NCI-H1436 treated with DMSO at 0.1 percent for 48 hours (cell line): ENCODE results near the gene KAT6B.
A peak's percentile ranks its signal among the peaks of the same experiment; 100 is the strongest.

Experiments used
- DNase-seq: peaks from one replicate; lab custom pipeline; 2025; lab: John Stamatoyannopoulos, UW

KAT6B gene

DNA sequence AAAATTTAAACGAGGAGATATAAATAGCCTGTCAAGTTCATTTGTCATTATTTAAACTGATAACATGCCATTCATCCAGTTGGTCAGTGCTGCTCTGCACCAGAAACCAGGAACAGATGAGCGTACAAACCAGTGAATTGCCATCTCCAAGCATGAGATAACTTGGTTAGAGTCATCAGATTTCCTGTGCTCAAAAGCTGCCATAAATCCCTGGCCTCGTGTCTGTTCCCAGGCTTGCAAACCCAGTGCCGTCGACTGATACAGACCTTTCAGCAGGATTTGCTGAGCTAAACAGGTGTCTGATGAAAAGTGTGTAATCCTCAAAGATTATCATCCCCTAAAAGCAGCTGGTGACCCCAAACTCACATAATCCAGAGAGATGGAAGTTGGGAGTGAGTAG lies 189.0 kb downstream of the KAT6B start:
- DNase-seq, result no peak

GRCh38 chr10:75016325-75016724 lies 189.9 kb downstream of the KAT6B start:
- DNase-seq, result no peak

GRCh38 chr10:75018251-75018650 lies 191.9 kb downstream of the KAT6B start:
- DNase-seq, result peak; percentile 76

GRCh38 chr10:75018686-75019307 lies 192.4 kb downstream of the KAT6B start:
- DNase-seq, result no peak

- peak; percentile 48 for DNase-seq
These were observed 193.0 kb downstream of the KAT6B start for GRCh38 chr10:75019370-75019769.

GRCh38 chr10:75020168-75020567 lies 193.8 kb downstream of the KAT6B start:
- DNase-seq, result no peak

DNA sequence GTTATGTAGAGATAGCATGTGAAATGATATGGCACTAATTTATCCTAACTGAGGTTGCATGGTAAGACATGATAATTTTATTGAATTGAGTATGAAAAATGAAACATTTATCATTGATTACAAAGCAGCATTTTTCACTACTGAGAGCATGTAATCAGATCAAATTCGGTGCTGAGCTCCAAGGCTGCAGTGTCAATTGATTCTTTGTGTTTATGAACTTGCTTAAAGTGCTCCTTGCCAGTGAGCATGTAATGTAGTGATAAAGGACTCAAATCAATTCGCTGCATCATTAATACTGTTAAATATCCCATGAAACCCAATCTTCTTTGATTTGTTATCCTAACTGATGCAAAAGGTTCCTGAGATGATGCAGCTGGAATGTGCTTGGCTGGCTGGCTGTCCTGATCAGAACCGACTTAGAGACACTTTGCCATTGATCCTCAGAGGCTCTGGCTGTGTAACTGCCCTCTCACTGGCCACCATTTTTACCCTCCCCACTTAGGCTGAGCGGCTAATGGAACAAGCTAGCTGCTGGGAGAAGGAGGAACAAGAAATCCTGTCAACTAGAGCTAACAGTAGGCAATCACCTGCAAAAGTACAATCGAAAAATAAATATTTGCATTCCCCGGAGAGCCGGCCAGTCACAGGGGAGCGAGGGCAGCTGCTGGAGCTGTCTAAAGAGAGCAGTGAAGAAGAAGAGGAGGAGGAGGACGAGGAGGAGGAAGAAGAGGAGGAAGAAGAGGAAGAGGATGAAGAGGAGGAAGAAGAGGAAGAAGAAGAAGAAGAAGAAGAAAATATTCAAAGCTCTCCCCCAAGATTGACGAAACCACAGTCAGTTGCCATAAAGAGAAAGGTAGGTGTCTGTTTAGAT lies 195.2 kb downstream of the KAT6B start:
- peak; percentile 52 for DNase-seq

GRCh38 chr10:75023074-75023473 lies 196.7 kb downstream of the KAT6B start:
- no peak for DNase-seq

- no peak for DNase-seq
These were observed 198.6 kb downstream of the KAT6B start for GRCh38 chr10:75024971-75025523.

DNA sequence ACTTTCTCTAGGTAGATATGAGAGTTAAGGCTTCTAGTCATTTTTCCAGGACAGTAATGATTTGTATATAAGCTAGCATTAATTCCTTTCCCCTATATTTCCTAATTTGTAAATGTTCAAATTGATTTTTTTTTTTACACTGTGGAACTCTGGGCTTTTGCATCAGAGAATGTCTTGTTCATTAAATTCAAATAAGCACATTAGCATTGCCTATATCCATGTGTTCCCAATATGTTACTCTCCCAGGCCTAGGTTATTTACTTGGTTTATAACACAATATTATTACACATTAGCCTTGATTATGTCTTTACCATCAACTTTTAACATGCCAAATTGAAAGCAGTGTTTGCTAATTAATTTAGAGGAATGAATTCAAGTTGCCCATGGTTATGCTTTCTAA lies 201.6 kb downstream of the KAT6B start:
- no peak for DNase-seq

GRCh38 chr10:75028748-75029147 lies 202.3 kb downstream of the KAT6B start:
- DNase-seq, result no peak

- DNase-seq, result no peak
These were observed 203.0 kb downstream of the KAT6B start for GRCh38 chr10:75029420-75029819.

DNA sequence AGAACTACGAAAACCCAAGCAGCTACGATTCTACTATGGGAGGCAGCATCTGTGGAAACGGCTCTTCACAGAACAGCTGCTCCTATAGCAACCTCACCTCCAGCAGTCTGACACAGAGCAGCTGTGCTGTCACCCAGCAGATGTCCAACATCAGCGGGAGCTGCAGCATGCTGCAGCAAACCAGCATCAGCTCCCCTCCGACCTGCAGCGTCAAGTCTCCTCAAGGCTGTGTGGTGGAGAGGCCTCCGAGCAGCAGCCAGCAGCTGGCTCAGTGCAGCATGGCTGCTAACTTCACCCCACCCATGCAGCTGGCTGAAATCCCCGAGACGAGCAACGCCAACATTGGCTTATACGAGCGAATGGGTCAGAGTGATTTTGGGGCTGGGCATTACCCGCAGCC lies 203.5 kb downstream of the KAT6B start:
- DNase-seq, result no peak

DNA sequence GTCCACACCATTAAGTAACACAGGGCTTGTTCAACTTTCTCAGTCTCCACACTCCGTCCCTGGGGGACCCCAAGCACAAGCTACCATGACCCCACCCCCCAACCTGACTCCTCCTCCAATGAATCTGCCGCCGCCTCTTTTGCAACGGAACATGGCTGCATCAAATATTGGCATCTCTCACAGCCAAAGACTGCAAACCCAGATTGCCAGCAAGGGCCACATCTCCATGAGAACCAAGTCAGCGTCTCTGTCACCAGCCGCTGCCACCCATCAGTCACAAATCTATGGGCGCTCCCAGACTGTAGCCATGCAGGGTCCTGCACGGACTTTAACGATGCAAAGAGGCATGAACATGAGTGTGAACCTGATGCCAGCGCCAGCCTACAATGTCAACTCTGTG lies 204.0 kb downstream of the KAT6B start:
- no peak for DNase-seq

DNA sequence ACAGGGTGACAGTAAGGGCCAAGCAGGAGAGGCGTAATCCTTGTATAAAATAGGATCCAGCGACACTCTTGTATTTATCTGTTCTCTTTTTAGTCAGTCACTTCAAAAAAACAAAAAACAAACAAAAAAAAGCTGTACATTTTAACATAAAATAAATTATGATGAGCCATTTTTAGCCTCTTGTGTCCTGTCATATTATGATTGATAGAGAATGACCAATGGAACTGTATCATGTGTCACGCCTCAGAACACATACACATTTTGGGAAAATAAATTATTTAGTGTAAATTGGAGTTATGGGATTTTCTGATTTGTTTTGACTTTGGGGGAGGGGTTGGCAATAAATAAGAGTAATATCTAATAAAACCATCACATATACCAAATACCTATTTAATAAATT lies 205.7 kb downstream of the KAT6B start:
- DNase-seq, result no peak

GRCh38 chr10:75032813-75033212 lies 206.4 kb downstream of the KAT6B start:
- no peak for DNase-seq

DNA sequence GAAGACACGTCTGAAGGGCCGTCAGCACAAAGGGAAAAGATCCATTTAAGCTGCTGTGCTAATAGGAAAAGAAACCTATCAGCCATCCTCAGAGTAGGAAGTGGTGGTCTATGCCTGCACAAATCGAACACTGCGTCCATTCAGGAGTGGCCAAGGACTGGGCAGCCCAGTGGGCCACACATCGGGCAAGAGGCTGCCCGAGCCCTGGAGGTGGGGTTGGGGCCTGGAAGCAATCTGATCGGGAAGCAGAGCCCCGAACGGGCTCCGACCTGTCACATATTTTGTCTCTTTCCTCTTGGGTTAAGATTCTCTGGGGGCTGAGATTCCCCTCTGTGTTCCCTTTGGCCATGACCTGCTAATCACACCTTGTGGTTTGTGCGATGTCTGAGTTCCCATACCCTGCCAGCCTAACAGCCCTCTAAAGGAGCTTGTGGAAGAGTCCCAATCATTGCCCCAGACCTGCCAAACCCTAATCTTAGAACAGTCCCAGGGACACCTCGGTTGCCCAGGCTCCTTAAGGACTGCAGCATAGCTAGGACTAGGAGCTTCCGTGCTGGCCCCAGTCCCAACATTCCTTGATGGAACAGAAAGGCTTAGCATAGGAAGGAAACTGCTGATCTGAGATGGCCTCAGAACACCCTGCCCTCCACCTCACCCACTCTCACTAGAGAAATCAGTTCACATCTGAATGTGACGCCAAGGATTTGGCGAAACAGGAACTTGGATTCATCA lies 207.2 kb downstream of the KAT6B start:
- DNase-seq, result no peak

DNA sequence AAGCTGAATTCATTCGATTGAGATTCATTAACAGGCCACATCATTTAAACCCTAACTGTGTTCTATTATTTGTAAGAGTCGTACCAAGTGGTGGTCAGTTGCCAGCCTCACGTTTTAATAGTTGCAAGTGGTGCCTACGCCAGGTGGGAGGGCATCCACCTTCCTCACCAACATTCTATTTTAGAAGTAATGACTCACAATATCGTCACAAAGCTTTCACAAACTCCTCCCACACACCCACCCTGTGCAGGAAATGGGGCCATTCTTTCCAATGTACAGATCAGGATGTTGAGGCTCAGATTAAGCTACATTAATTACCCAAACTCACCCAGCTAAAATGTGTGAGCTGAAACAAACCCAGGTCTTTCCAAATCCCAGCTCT lies 207.7 kb downstream of the KAT6B start:
- no peak for DNase-seq

DNA sequence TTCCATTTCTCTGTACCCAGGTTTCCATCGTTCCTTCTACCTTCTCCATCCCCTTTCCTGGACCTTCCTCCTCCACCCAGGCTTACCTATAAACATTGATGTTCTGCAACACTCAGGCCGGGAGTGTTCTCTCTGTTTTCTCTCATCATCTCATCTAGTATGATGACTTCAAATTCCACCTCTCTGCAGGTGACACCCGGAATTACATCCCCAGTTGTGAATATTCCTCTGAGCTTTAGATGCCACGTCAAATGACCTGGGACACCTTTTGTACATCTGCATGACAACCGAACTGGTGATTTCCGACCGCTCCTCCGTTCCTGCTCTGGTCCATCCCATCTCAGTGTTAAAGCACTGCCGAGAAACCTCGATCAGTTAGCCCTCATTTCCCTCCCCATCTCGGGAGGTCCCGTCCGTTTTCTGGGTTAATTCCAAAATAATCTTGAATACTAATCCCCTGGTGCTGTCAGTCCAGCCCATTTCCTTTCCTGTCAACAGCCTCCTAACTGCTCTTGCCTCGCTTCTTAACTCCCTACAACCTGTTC lies 208.4 kb downstream of the KAT6B start:
- no peak for DNase-seq

DNA sequence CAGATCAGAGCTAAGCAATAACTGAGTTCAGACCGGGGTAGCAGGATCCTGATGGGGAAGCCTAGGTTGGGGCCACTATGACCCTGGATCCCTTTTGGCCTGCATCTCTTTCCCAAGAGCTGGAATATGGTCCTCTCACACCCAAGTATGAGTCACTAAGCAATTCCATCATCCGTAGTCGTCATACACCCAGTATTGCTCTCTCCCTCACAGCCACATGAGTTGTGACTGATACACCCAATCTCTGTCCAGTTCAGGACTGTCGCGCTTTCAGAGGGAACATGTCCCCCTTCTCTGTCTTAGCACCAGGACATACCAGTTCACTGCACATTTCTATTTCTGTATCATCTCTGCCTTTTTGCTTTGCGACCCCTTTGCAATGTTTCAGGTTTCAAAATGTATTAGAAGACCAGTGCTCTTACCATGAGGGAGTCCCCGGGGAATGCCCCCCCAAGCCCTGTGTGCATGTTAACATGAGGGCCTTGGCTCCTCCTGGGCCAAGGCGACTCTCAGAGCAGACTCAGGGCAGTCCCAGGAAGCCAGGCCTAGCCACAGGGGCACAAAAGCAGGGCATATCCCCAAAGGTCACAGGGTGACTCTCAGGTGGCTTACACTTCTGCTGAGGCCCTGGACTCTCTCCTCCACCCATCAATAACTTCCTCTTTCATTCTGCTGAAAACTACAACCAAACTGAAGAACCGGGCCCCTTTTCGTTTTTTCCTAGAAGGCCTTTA lies 209.7 kb downstream of the KAT6B start:
- no peak for DNase-seq
